Astrocyte (in vitro differentiated cells and primary cell): ENCODE data around the gene SEMA7A. TPM values are rescaled to one million over a fixed set of nuclear protein-coding genes. Genes with fewer than 3 reads are reported as not detected.

Experiments
- DNase-seq: peaks from one replicate; pipeline ENCODE4 v3.0.0-alpha.2; 2010; ENCODE audit warnings: low read depth
- FAIRE-seq: peaks from 2 replicates; lab custom pipeline; 2011; peaks lifted over from hg19 to GRCh38; lab: Jason Lieb, UNC
- H2AFZ ChIP-seq: 2 replicates; pipeline ENCODE4 v1.6.0; 2012; ENCODE audit warnings: low read depth, low read length, inconsistent platforms
- H3K27ac ChIP-seq: 2 replicates; pipeline ENCODE4 v1.5.1; 2011; ENCODE audit warnings: low read depth, low read length, inconsistent platforms
- H3K27me3 ChIP-seq: 2 replicates; pipeline ENCODE4 v1.6.0; 2011; ENCODE audit warnings: low read length, inconsistent platforms; ENCODE audit not compliant: insufficient read depth
- H3K36me3 ChIP-seq: 2 replicates; pipeline ENCODE4 v1.5.1; 2011; ENCODE audit warnings: low read length, inconsistent platforms; ENCODE audit not compliant: insufficient read depth
- H3K4me1 ChIP-seq: 2 replicates; pipeline ENCODE4 v1.5.1; 2011; ENCODE audit warnings: low read length, inconsistent platforms; ENCODE audit not compliant: insufficient read depth
- H3K4me2 ChIP-seq: 2 replicates; pipeline ENCODE4 v1.6.0; 2012; ENCODE audit warnings: low read length, inconsistent platforms
- H3K4me3 ChIP-seq: 2 replicates; pipeline ENCODE4 v1.5.1; 2011; ENCODE audit warnings: low read depth, mild to moderate bottlenecking, low read length, inconsistent platforms; ENCODE audit not compliant: insufficient read depth
- H3K79me2 ChIP-seq: 2 replicates; pipeline ENCODE4 v1.6.0; 2012; ENCODE audit warnings: mild to moderate bottlenecking, low read length, inconsistent platforms; ENCODE audit not compliant: insufficient read depth
- H3K9ac ChIP-seq: 2 replicates; pipeline ENCODE4 v1.6.0; 2012; ENCODE audit warnings: mild to moderate bottlenecking, low read length, inconsistent platforms
- H3K9me3 ChIP-seq: 2 replicates; pipeline ENCODE4 v1.5.1; 2012; ENCODE audit warnings: low read depth, mild to moderate bottlenecking, low read length, inconsistent platforms; ENCODE audit not compliant: insufficient read depth
- H4K20me1 ChIP-seq: 2 replicates; pipeline ENCODE4 v1.6.0; 2012; ENCODE audit warnings: low read length, inconsistent platforms; ENCODE audit not compliant: insufficient read depth
- H3K27ac Mint-ChIP-seq: one replicate; pipeline ENCODE4 v1.8.0; 2021; ENCODE audit warnings: mild to moderate bottlenecking, mixed read lengths; ENCODE audit not compliant: unreplicated experiment
- H3K27me3 Mint-ChIP-seq: one replicate; pipeline ENCODE4 v1.8.0; 2021; ENCODE audit warnings: low read depth, mixed read lengths; ENCODE audit not compliant: unreplicated experiment
- H3K36me3 Mint-ChIP-seq: one replicate; pipeline ENCODE4 v1.8.0; 2021; ENCODE audit warnings: low read depth, mixed read lengths; ENCODE audit not compliant: unreplicated experiment
- H3K4me1 Mint-ChIP-seq: one replicate; pipeline ENCODE4 v1.8.0; 2021; ENCODE audit warnings: low read depth, mixed read lengths; ENCODE audit not compliant: unreplicated experiment
- H3K4me3 Mint-ChIP-seq: one replicate; pipeline ENCODE4 v1.8.0; 2021; ENCODE audit warnings: mild to moderate bottlenecking, moderate library complexity, mixed read lengths; ENCODE audit not compliant: unreplicated experiment
- H3K9me3 Mint-ChIP-seq: one replicate; pipeline ENCODE4 v1.8.0; 2021; ENCODE audit warnings: mild to moderate bottlenecking, mixed read lengths; ENCODE audit not compliant: unreplicated experiment
- EZH2 ChIP-seq: IDR thresholded peaks from 2 replicates; pipeline ENCODE4 v1.6.1; 2012; ENCODE audit warnings: mild to moderate bottlenecking, low read length, inconsistent platforms; ENCODE audit not compliant: insufficient read depth
- total RNA-seq: library from RNA; stranded (reverse); gene quantifications from 2 replicates; pipeline ENCODE4 v1.2.1, GENCODE V29; 2021
- TF ChIP-seq, protein P1 (sequence below): IDR thresholded peaks from 2 replicates; pipeline ENCODE4 v1.5.1; 2011; ENCODE audit warnings: low read depth, mild to moderate bottlenecking, inconsistent platforms, low read length, moderate library complexity; ENCODE audit not compliant: insufficient read depth

Gene SEMA7A
- total RNA-seq, 1 donor from 2014 or later, result 26.7 TPM

GRCh38 chr15:74367296-74367854 is 66.4 kb downstream of the SEMA7A start, which contains the start of gene CYP11A1:
TSS of gene CYP11A1 (minus strand) at chr15:74367646. CDS start at chr15:74367585, 61 bp downstream.
- H3K4me3 Mint-ChIP-seq, result no peak within 1 kb of the TSS

DNA sequence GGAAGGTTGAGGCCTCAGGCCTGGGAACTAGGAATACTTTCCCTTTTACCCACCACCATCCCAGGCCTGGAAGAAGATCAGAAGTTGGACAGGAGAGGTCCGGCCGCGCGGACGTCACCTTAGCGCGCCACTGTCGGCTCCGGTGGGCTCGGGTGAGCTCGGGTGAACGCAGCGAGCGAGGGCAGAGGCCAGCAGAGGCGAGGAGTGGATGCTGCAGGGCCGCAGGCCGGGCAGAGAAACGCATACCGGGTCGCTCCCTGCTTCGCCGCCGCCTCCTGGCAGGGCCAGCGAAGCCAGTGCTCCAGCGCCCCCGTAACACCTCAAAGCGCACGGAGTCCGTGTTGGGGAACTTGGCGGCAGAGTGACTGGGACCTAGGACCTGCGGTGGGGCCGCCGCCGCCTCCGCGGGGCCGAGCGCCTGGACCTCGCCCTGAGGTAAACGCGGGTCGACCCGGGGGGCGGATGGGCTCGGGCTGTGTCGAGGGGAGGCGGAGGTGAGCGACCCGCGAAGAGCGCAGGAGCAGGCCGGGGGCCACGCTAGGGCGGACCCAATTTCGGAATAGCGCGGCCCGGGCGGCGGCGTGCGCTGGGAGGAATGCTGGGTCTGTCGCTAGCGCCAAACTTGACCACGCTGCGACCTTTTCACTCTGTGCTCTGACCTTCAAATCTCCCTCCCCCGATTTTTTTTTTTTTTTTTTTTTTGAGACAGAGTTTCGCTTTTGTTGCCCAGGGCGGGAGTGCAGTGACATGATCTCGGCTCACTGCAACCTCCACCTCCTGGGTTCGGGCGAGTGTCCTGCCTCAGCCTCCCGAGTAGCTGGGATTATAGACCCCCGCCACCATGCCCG is 67.9 kb downstream of the SEMA7A start:
- DNase-seq (no peak), FAIRE-seq (no peak)
- TF ChIP-seq, protein P1, sequence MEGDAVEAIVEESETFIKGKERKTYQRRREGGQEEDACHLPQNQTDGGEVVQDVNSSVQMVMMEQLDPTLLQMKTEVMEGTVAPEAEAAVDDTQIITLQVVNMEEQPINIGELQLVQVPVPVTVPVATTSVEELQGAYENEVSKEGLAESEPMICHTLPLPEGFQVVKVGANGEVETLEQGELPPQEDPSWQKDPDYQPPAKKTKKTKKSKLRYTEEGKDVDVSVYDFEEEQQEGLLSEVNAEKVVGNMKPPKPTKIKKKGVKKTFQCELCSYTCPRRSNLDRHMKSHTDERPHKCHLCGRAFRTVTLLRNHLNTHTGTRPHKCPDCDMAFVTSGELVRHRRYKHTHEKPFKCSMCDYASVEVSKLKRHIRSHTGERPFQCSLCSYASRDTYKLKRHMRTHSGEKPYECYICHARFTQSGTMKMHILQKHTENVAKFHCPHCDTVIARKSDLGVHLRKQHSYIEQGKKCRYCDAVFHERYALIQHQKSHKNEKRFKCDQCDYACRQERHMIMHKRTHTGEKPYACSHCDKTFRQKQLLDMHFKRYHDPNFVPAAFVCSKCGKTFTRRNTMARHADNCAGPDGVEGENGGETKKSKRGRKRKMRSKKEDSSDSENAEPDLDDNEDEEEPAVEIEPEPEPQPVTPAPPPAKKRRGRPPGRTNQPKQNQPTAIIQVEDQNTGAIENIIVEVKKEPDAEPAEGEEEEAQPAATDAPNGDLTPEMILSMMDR, result no peak
- TF ChIP-seq EZH2, result no peak
- H3K27ac Mint-ChIP-seq, result peak overlapping the region; percentile 62
- Histone ChIP-seq H3K79me2 (no peaks in the 10 kb centered on the region), H3K9me3 (no peaks in the 10 kb centered on the region), H3K4me2 (peak overlapping the region; percentile 90), H4K20me1 (no peaks in the 10 kb centered on the region), H3K36me3 (no peaks in the 10 kb centered on the region), H2AFZ (peak overlapping the region; percentile 96), H3K4me3 (peak overlapping the region; percentile 56), H3K27ac (no peak overlapping the region), H3K4me1 (peaks cover 8% of the 10 kb centered on the region), H3K27me3 (peaks cover 7% of the 10 kb centered on the region), H3K9ac (peak overlapping the region; percentile 73)
- peaks cover 3% of the 10 kb centered on the region for H3K4me1 Mint-ChIP-seq
- H3K36me3 Mint-ChIP-seq, result no peaks in the 10 kb centered on the region
- H3K27me3 Mint-ChIP-seq, result peaks cover 10% of the 10 kb centered on the region
- peak overlapping the region; percentile 68 for H3K4me3 Mint-ChIP-seq
- H3K9me3 Mint-ChIP-seq, result peaks cover 1% of the 10 kb centered on the region

More at GRCh38 chr15:74367296-74367854, 66.4 kb downstream of the SEMA7A start, which contains the start of gene CYP11A1:
- peaks cover 1% of the 10 kb centered on the region for H3K9me3 Mint-ChIP-seq
- H3K27me3 Mint-ChIP-seq, result peaks cover 15% of the 10 kb centered on the region
- DNase-seq, result no peak
- no peak for FAIRE-seq
- no peaks in the 10 kb centered on the region for H3K79me2 ChIP-seq
- no peak within 1 kb of the TSS for H3K27ac Mint-ChIP-seq
- H3K27me3 ChIP-seq, result peaks cover 17% of the 10 kb centered on the region
- H3K36me3 Mint-ChIP-seq, result no peaks in the 10 kb centered on the region
- H3K9ac ChIP-seq, result no peak within 1 kb of the TSS
- H2AFZ ChIP-seq, result no peak within 1 kb of the TSS
- H4K20me1 ChIP-seq, result no peaks in the 10 kb centered on the region
- H3K4me1 ChIP-seq, result peaks cover 8% of the 10 kb centered on the region
- H3K27ac ChIP-seq, result no peak within 1 kb of the TSS
- TF ChIP-seq, protein P1, result no peak
- TF ChIP-seq EZH2, result no peak
- peaks cover 3% of the 10 kb centered on the region for H3K4me1 Mint-ChIP-seq
- no peak within 1 kb of the TSS for H3K4me2 ChIP-seq
- no peaks in the 10 kb centered on the region for H3K9me3 ChIP-seq
- H3K4me3 ChIP-seq, result no peak within 1 kb of the TSS
- H3K36me3 ChIP-seq, result no peaks in the 10 kb centered on the region
